ENCODE measurements around the gene CARD11.

DNA sequence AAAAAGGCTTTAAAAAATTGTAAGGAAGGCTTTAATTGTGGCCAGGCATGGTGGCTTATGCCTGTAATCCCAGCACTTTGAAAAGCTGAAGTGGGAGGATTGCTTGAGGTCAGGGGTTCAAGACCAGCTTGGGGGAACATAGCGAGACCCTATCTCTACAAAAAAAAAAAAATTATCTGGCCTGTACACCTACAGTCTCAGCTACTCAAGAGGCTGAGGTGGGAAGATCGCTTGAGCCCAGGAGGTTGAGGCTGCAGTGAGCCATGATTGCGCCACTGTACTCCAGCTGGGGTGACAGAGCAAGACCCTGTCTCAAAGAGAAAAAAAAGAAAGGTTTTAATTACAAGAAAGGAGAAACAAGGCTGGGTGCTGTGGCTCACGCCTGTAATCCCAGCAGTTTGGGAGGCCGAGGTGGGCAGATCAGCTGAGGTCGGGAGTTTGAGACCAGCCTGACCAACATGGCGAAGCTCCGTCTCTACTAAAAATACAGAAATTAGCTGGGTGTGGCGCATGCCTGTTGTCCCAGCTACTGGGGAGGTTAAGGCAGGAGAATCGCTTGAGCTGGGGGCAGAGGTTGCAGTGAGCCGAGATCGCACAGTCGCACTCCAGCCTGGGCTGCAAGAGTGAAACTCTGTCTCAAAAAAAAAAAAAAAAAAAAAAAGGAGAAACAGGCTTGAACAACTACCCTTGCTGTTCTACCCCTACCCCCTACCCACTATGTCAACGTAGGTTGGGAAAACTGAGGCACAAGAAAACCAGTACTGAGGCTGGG is 83.7 kb downstream of the CARD11 start:
- TF ChIP-seq, protein P1, sequence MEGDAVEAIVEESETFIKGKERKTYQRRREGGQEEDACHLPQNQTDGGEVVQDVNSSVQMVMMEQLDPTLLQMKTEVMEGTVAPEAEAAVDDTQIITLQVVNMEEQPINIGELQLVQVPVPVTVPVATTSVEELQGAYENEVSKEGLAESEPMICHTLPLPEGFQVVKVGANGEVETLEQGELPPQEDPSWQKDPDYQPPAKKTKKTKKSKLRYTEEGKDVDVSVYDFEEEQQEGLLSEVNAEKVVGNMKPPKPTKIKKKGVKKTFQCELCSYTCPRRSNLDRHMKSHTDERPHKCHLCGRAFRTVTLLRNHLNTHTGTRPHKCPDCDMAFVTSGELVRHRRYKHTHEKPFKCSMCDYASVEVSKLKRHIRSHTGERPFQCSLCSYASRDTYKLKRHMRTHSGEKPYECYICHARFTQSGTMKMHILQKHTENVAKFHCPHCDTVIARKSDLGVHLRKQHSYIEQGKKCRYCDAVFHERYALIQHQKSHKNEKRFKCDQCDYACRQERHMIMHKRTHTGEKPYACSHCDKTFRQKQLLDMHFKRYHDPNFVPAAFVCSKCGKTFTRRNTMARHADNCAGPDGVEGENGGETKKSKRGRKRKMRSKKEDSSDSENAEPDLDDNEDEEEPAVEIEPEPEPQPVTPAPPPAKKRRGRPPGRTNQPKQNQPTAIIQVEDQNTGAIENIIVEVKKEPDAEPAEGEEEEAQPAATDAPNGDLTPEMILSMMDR (conservative IDR thresholded peaks at IDR 0.05 in 1 of 2, IDR thresholded peaks at IDR 0.05 in 1 of 2; ENCODE audit: low read depth in 1 of 2, low read length in 2 of 2), result no peak
- TF ChIP-seq EZH2 (IDR thresholded peaks at IDR 0.05; ENCODE audit: low read length, missing control alignments), result no peak

Data from fibroblast of lung (primary cell).